Adrenal gland (tissue), 12 donors: ENCODE data around the gene DCX. TPM values are rescaled to one million over a fixed set of nuclear protein-coding genes. Genes with fewer than 3 reads are reported as not detected.

ENCODE experiments used
- DNase-seq, 7 donors: peaks; one replicate each; pipeline ENCODE4 v3.0.0-alpha.2; 2019 to 2020
- H3K27ac ChIP-seq, 5 donors: fragments of 200-600 bp; sonication (generic) in 4 of 5; 1 replicate in 3 of 5; 2 replicates in 2 of 5; pipeline versions ENCODE4 v1.5.1 to v1.8.0; 2016 to 2020; ENCODE audit warnings: mild to moderate bottlenecking in 1 of 5
- H3K27me3 ChIP-seq: fragments of 200-600 bp; 2 replicates; pipeline ENCODE4 v1.8.0; 2021
- H3K36me3 ChIP-seq, 2 donors: fragments of 200-600 bp; replicated peaks in 1 of 2; 1 replicate in 1 of 2; 2 replicates in 1 of 2; pipeline versions ENCODE4 v1.5.1 to v1.8.0; 2018 to 2022
- H3K4me1 ChIP-seq, 2 donors: fragments of 200-600 bp; replicated peaks in 1 of 2; 1 replicate in 1 of 2; 2 replicates in 1 of 2; pipeline versions ENCODE4 v1.5.1 to v1.8.0; 2018 to 2021
- H3K4me3 ChIP-seq, 4 donors: fragments of 200-600 bp; sonication (generic) in 3 of 4; one replicate each; pipeline ENCODE4 v1.5.1; 2016 to 2018
- H3K9me3 ChIP-seq, 3 donors: fragments of 200-600 bp; sonication (generic) in 1 of 3; replicated peaks in 1 of 3; 1 replicate in 2 of 3; 2 replicates in 1 of 3; pipeline versions ENCODE4 v1.5.1 to v1.8.0; 2016 to 2021
- POLR2A ChIP-seq, 2 donors: fragments of 450-650 bp; IDR thresholded peaks; one replicate each; pipeline ENCODE4 v1.6.1; 2017; ENCODE audit warnings: antibody characterized with exemption in 2 of 2, mild to moderate bottlenecking in 2 of 2, moderate library complexity in 1 of 2
- WGBS, 4 donors: extraction: QIAGEN DNeasy Blood & Tissue Kit in 2 of 4; methylation state at CpG; one replicate each; pipeline versions ENCODE4 v1.1.5 to v1.1.7; 2013 to 2017; 5-methylcytosine and 5-hydroxymethylcytosine counted together
- intact Hi-C, 2 donors: fragments of 100-400 bp; cut with DNase I; formaldehyde crosslinking; loops; one replicate each; pipeline versions ENCODE4 v1.14.1 to v1.15.0; 2022 to 2023
- polyA plus RNA-seq, 3 donors: library from polyadenylated mRNA; stranded (reverse); fragments of 200-250 nt in 2 of 3; fragments of 350-450 nt in 1 of 3; fragmentation: Illumina TruSeq in 1 of 3; extraction: RNeasy Lipid Tissue Mini Kit (QIAGEN cat#74804) in 1 of 3; gene quantifications; one replicate each; pipeline ENCODE4 v1.2.3, GENCODE V29; 2013 to 2014
- total RNA-seq, 9 donors: library from RNA; depleted of rRNA in 4 of 9; stranded (reverse); fragments of >200 nt in 4 of 9; fragments of 120-200 nt in 1 of 9; fragmentation: NEBNext Ultra II Directional in 1 of 9; extraction: Animal tissue kit (Norgen Biotek cat#: 25700) in 1 of 9; gene quantifications; one replicate each; pipeline versions ENCODE4 v1.1.0 to v1.2.4, GENCODE V29; 2013 to 2023
- TF ChIP-seq, protein P1 (sequence below), 6 experiments: fragments of 450-650 bp in 4 of 6; fragments of 200-600 bp in 2 of 6; sonication (generic) in 1 of 6; IDR thresholded peaks; 1 replicate in 5 of 6; 2 replicates in 1 of 6; pipeline versions ENCODE4 v1.5.1 to v1.8.0; 2016 to 2021; ENCODE audit warnings: antibody characterized with exemption in 6 of 6, mild to moderate bottlenecking in 2 of 6, moderate library complexity in 1 of 6
- donor health status: healthy with polysubstance abuse.
- donor health status: Bipolar disorder and iron deficiency.
- donor health status: DM: yes; HTN: yes; CAD: no.
- donor health status: DM: no; HTN: no; CAD: no.
- donor health status: DM: no; HTN: no; CAD: no.
- donor health status: DM: yes; HTN: yes; CAD: no.

Gene DCX
- total and polyA plus RNA-seq, 12 donors, result 0.04 to 2.9 (median 0.24) TPM; not detected in 5

DNA sequence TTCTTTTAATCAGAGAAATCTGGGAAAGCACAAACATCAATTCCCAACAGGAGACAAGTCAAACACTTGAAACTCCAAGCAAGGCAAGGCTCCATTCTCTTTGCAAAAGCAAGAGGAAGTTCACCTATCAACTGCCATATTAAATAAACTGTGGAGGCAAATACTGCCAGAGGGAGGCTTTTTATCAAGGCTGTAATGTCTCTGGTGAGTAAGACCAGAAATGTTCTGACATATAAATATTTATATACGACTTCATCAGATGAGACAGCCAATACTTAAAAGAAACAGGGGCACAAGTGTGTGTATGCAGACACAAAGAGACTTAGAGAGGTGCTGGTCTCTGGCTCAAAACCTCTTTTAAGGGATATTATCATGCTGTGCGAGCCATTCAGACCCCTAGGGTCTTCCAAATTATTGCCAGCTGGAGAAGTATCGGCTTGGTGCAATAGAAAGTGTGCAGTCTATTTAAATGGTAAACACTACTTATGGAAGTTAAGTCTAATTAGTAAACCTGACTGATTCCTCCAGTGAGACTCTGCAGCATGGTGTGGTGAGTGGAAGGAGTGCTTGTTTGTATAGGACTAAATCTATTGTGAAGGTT, 24.4 kb downstream of the DCX start:
- intact Hi-C loops, result no loop called here

DNA sequence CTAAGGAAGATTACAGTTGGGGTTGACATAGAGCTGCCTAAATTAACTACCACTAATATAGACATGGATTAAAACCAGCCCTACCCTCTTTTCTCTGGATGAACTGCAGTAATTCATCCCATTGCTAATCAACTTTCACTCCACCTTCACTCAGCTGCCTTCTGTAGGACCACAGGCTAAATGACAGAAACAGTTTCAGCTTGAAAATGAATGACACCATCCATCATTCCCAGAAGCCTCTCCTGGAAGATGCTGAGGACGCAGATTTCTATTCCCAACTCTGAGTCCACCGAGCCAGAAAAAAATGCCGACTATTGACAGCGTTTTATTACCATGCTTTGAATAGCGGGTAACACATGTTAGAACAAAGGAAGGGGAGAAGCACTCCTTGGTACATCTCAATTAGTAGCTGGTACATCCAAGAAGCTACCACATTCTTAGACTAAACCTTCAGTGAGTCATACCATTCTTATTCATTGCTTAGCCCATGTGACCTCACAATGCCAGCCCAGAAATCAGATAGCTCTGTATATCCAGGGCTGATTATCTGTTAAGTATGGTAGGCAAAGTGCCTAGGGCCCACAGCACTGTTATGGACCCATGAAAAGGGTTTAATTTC, 25.3 kb downstream of the DCX start:
- no peaks in the 10 kb centered on the region for H3K4me1 ChIP-seq
- no peaks in the 10 kb centered on the region for H3K36me3 ChIP-seq
- H3K27me3 ChIP-seq, result peaks cover 17% of the 10 kb centered on the region
- TF ChIP-seq POLR2A (IDR thresholded peaks at IDR 0.05), result no peak
- TF ChIP-seq, protein P1, sequence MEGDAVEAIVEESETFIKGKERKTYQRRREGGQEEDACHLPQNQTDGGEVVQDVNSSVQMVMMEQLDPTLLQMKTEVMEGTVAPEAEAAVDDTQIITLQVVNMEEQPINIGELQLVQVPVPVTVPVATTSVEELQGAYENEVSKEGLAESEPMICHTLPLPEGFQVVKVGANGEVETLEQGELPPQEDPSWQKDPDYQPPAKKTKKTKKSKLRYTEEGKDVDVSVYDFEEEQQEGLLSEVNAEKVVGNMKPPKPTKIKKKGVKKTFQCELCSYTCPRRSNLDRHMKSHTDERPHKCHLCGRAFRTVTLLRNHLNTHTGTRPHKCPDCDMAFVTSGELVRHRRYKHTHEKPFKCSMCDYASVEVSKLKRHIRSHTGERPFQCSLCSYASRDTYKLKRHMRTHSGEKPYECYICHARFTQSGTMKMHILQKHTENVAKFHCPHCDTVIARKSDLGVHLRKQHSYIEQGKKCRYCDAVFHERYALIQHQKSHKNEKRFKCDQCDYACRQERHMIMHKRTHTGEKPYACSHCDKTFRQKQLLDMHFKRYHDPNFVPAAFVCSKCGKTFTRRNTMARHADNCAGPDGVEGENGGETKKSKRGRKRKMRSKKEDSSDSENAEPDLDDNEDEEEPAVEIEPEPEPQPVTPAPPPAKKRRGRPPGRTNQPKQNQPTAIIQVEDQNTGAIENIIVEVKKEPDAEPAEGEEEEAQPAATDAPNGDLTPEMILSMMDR (IDR thresholded peaks at IDR 0.05), result no peak
- H3K27ac ChIP-seq, result no peak overlapping the region
- intact Hi-C loops, result no loop called here
- no peaks in the 10 kb centered on the region for H3K9me3 ChIP-seq
- no peak overlapping the region for H3K4me3 ChIP-seq
- DNase-seq, result no peak
- 57 to 79% (median 75%) methylated on average over 5 of the region's 5 CpGs for WGBS, 4 donors

More for the DNA sequence above, 24.4 kb downstream of the DCX start:
- TF ChIP-seq POLR2A (IDR thresholded peaks at IDR 0.05), result no peak
- TF ChIP-seq, protein P1 (IDR thresholded peaks at IDR 0.05), result no peak
- Histone ChIP-seq H3K4me1 (no peaks in the 10 kb centered on the region), H3K27me3 (peaks cover 21% of the 10 kb centered on the region), H3K4me3 (no peak overlapping the region), H3K9me3 (no peaks in the 10 kb centered on the region), H3K36me3 (no peaks in the 10 kb centered on the region), H3K27ac (no peak overlapping the region)
- WGBS, 4 donors, result 44 to 60% (median 50%) methylated on average over 3 of the region's 3 CpGs
- DNase-seq, result no peak

DNA sequence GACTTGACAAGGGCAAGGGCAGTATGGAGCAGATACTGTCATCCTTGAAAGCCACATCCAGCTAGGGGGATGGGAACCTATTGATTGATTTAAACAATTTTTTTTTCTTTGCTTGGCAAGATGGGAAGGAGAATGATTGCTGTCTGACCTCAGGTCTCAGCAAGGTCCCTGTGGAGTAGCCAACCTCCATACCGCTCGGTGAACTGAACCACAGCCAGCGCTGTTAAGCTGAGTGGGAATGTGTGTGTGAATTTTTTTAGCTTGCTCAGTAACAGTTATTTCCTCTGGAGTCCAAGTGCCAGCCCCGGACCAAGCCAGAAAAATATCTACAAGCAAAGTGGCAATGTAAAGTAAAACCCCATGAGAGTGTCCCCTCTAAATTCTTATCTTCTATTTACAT, 25.9 kb downstream of the DCX start:
- intact Hi-C loops, result no loop called here
- no peak for DNase-seq
- TF ChIP-seq POLR2A (IDR thresholded peaks at IDR 0.05), result no peak
- TF ChIP-seq, protein P1 (IDR thresholded peaks at IDR 0.05), result no peak
- WGBS, 4 donors, result 61 to 76% (median 71%) methylated on average over 4 of the region's 4 CpGs
- Histone ChIP-seq H3K9me3 (no peaks in the 10 kb centered on the region), H3K36me3 (no peaks in the 10 kb centered on the region), H3K4me1 (no peaks in the 10 kb centered on the region), H3K27me3 (peaks cover 17% of the 10 kb centered on the region), H3K4me3 (no peak overlapping the region), H3K27ac (no peak overlapping the region)

DNA sequence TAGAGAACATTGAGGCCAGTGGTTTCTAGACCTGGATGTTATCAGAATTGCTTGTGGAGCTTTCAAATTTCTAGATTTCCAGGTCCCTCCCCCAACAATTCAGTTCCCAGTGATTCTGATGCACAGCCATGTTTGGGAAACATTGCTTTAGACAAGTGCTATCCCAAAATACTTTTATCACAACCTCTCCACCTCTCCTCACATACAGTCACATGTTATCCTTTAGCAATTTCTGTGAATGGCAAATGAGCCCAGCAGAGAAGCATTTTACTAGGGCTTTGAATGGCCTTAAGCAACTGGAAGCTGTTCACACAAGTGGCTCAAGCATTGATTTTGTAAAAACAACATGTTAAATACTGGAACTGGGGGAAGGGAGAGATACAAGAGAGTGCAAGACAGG, 29.7 kb downstream of the DCX start:
- Histone ChIP-seq H3K27me3 (peaks cover 4% of the 10 kb centered on the region), H3K36me3 (no peaks in the 10 kb centered on the region), H3K4me1 (no peaks in the 10 kb centered on the region), H3K9me3 (no peaks in the 10 kb centered on the region), H3K27ac (no peak overlapping the region), H3K4me3 (no peak overlapping the region)
- no peak for TF ChIP-seq POLR2A (IDR thresholded peaks at IDR 0.05)
- TF ChIP-seq, protein P1 (IDR thresholded peaks at IDR 0.05), result no peak
- intact Hi-C loops, result no loop called here
- DNase-seq, result no peak
